Measurements from ENCODE around the gene ANTXR2. TPM values are rescaled to one million over a fixed set of nuclear protein-coding genes. Genes with fewer than 3 reads are reported as not detected.

Gene ANTXR2
- total RNA-seq, 2 experiments from 2014 or later = not detected

DNA sequence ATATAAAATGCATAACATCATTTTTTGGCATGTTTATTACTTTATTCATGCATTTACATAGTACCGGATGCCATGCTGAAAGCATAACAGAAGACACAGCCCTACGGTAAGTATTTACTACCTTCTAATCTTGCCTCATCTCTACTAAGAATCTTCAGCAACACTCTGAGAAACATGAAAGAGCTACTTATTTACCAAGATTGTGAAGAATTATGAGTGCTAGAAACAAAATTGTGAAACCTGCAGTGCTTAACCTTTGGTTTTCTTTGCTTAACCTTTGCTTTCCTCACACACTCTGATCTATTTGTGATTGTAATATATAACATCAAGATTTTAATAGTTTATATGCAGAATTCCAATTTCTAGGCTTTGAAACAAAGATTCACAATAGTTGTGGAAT lies 7.4 kb downstream of the ANTXR2 start:
- no peak for DNase-seq (ENCODE audit: low spot score)
- H2AFZ ChIP-seq (ENCODE audit: low read length) = no peak overlapping the region
- no peak for TF ChIP-seq EZH2phosphoT487 (IDR thresholded peaks at IDR 0.05; ENCODE audit: borderline replicate concordance, low read depth, low read length)
- TF ChIP-seq, protein P1, sequence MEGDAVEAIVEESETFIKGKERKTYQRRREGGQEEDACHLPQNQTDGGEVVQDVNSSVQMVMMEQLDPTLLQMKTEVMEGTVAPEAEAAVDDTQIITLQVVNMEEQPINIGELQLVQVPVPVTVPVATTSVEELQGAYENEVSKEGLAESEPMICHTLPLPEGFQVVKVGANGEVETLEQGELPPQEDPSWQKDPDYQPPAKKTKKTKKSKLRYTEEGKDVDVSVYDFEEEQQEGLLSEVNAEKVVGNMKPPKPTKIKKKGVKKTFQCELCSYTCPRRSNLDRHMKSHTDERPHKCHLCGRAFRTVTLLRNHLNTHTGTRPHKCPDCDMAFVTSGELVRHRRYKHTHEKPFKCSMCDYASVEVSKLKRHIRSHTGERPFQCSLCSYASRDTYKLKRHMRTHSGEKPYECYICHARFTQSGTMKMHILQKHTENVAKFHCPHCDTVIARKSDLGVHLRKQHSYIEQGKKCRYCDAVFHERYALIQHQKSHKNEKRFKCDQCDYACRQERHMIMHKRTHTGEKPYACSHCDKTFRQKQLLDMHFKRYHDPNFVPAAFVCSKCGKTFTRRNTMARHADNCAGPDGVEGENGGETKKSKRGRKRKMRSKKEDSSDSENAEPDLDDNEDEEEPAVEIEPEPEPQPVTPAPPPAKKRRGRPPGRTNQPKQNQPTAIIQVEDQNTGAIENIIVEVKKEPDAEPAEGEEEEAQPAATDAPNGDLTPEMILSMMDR (conservative IDR thresholded peaks at IDR 0.05; ENCODE audit: low read length) = no peak
- H3K36me3 ChIP-seq (ENCODE audit: insufficient read depth, low read length) = no peaks in the 10 kb centered on the region
- CTCF ChIA-PET (ENCODE audit: unreplicated experiment) = no interaction called here
- H3K9me3 ChIP-seq (ENCODE audit: low read length) = no peaks in the 10 kb centered on the region
- no peaks in the 10 kb centered on the region for H3K4me1 ChIP-seq (ENCODE audit: insufficient read depth, low read length, poor library complexity, severe bottlenecking)
- no peak overlapping the region for H3K4me3 ChIP-seq (ENCODE audit: low read depth, low read length, poor library complexity, severe bottlenecking)
- intact Hi-C loops (cut with micrococcal nuclease; ENCODE audit: unreplicated experiment) = no loop called here
- no peak overlapping the region for H3K4me2 ChIP-seq (ENCODE audit: low read length)
- H4K20me1 ChIP-seq (ENCODE audit: insufficient read depth, low read length) = no peaks in the 10 kb centered on the region
- no TSS peak for BruUV-seq (replicated peaks)
- H3K9me2 ChIP-seq (ENCODE audit: insufficient read depth, low read length) = no peaks in the 10 kb centered on the region
- POLR2A ChIA-PET = no interaction called here
- H3K27ac ChIP-seq (ENCODE audit: low read depth, low read length, poor library complexity, severe bottlenecking) = no peak overlapping the region
- no peaks in the 10 kb centered on the region for H3K79me2 ChIP-seq (ENCODE audit: insufficient read depth, low read depth, low read length)

DNA sequence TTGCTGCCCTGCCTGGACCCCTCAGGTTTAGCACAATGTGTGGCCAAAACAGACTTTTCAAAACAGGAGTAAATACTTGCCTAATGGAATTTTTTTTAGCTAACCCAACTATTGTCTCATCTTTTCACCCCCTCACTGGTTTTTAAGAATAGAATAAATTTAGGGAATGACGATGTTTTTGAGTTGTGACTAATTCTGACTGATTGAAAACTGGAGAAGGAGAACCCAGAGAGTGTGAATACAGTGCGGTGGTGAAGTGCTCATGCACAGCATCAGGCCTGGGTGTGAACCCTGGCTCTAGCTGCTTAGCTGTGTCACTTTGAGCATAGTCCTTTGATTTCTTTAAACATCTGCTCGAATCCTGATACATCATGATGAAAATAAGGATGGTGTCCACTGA lies 10.5 kb downstream of the ANTXR2 start:
- ChIA-PET CTCF (ENCODE audit: unreplicated experiment) (no interaction called here), POLR2A (no interaction called here)
- Histone ChIP-seq H3K9me2 (ENCODE audit: insufficient read depth, low read length) (no peaks in the 10 kb centered on the region), H3K4me2 (ENCODE audit: low read length) (no peak overlapping the region), H2AFZ (ENCODE audit: low read length) (no peak overlapping the region), H3K4me1 (ENCODE audit: insufficient read depth, low read length, poor library complexity, severe bottlenecking) (no peaks in the 10 kb centered on the region), H3K36me3 (ENCODE audit: insufficient read depth, low read length) (no peaks in the 10 kb centered on the region), H3K27ac (ENCODE audit: low read depth, low read length, poor library complexity, severe bottlenecking) (no peak overlapping the region), H3K4me3 (ENCODE audit: low read depth, low read length, poor library complexity, severe bottlenecking) (no peak overlapping the region), H3K9me3 (ENCODE audit: low read length) (no peaks in the 10 kb centered on the region), H3K79me2 (ENCODE audit: insufficient read depth, low read depth, low read length) (no peaks in the 10 kb centered on the region), H4K20me1 (ENCODE audit: insufficient read depth, low read length) (no peaks in the 10 kb centered on the region)
- BruUV-seq (replicated peaks) = no TSS peak
- DNase-seq (ENCODE audit: low spot score) = no peak
- intact Hi-C loops (cut with micrococcal nuclease; ENCODE audit: unreplicated experiment) = no loop called here
- no peak for TF ChIP-seq EZH2phosphoT487 (IDR thresholded peaks at IDR 0.05; ENCODE audit: borderline replicate concordance, low read depth, low read length)
- TF ChIP-seq, protein P1 (conservative IDR thresholded peaks at IDR 0.05; ENCODE audit: low read length) = no peak

DNA sequence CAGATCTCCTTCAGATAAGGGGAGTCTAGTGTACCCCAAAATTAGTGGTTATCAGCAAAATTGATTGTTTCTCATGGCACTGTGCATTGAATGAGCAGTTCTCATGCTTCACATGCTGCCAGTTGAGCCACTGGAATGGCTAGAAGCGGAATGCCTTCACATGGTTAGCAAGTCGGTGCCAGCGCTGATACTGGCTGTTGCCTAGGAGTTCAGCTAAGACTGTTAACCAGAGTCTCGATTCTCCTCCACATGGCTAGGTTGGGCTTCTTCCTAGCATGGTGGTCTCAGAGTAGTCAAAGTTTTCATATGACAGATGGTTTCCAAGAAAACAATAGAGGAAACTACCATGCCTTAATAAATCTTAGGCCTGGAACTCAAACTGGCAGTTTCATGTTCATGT lies 12.2 kb downstream of the ANTXR2 start:
- TF ChIP-seq, protein P1 (conservative IDR thresholded peaks at IDR 0.05; ENCODE audit: low read length) = no peak
- TF ChIP-seq EZH2phosphoT487 (IDR thresholded peaks at IDR 0.05; ENCODE audit: borderline replicate concordance, low read depth, low read length) = no peak
- CTCF ChIA-PET (ENCODE audit: unreplicated experiment) = no interaction called here
- H3K9me2 ChIP-seq (ENCODE audit: insufficient read depth, low read length) = no peaks in the 10 kb centered on the region
- BruUV-seq (replicated peaks) = no TSS peak
- DNase-seq (ENCODE audit: low spot score) = no peak
- H3K4me2 ChIP-seq (ENCODE audit: low read length) = no peak overlapping the region
- no peaks in the 10 kb centered on the region for H3K4me1 ChIP-seq (ENCODE audit: insufficient read depth, low read length, poor library complexity, severe bottlenecking)
- no peak overlapping the region for H3K27ac ChIP-seq (ENCODE audit: low read depth, low read length, poor library complexity, severe bottlenecking)
- intact Hi-C loops (cut with micrococcal nuclease; ENCODE audit: unreplicated experiment) = no loop called here
- H4K20me1 ChIP-seq (ENCODE audit: insufficient read depth, low read length) = no peaks in the 10 kb centered on the region
- POLR2A ChIA-PET = no interaction called here
- H3K4me3 ChIP-seq (ENCODE audit: low read depth, low read length, poor library complexity, severe bottlenecking) = no peak overlapping the region
- H3K36me3 ChIP-seq (ENCODE audit: insufficient read depth, low read length) = no peaks in the 10 kb centered on the region
- no peaks in the 10 kb centered on the region for H3K79me2 ChIP-seq (ENCODE audit: insufficient read depth, low read depth, low read length)
- H3K9me3 ChIP-seq (ENCODE audit: low read length) = no peaks in the 10 kb centered on the region
- H2AFZ ChIP-seq (ENCODE audit: low read length) = no peak overlapping the region
